Activated CD4-positive, alpha-beta T cell treated with anti-CD3 and anti-CD28 coated beads, Interleukin-2, amount 50 U/mL, for 16 hours (primary cell): ENCODE results near the gene MAML3.
A peak's percentile ranks its signal among the peaks of the same experiment; 100 is the strongest.

Experiments
- DNase-seq: peaks from one replicate; pipeline ENCODE4 v3.0.0-alpha.2; 2020

The MAML3 gene

DNA sequence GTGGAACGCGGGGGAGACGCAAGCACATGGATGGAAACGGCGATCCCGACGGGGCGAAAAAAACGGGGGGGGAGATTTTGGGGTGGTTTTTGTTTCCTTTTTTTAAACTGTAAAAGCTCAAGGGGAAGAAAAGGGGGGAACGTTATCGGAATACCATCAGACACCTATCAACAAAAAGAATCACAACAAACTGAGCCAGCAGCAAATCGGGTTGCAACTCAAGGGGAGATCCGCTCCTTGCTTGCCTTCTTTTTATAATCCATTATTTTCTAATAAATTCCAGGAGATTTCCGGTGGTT lies 616 bp downstream of the MAML3 start:
- DNase-seq: no peak

DNA sequence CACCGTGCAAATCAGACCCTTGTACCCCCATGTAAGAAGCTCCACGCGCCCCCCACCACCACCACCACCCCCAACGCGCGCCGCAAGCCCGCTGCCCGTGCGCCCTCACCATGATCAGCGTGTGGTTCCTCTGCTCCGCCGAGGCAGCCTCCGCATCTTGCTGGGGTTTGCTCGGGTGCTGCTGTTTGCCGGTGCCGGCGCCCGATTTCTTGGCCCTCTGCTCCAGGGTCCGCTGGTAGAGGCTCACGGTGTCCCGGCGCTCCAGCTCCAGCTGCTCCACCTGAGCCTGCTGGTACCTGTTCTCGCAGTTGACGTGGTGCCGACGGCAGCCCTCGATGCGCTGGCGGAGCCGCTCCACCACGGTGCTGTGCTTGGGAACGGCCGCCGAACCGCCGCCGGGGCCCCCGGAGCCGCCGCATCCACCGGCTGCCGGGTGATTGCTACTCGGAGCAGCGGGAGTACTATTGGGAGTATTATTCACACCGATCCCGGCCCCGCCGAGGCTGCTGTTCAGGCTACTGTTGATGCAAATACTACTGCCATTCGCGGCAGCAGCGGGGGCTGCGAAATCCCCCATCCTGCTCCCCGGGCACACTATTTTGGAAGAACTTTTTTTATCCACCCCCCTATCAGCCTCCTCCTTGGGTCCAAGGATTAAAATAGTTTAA lies 1.1 kb downstream of the MAML3 start:
- DNase-seq: peak; percentile 12

DNA sequence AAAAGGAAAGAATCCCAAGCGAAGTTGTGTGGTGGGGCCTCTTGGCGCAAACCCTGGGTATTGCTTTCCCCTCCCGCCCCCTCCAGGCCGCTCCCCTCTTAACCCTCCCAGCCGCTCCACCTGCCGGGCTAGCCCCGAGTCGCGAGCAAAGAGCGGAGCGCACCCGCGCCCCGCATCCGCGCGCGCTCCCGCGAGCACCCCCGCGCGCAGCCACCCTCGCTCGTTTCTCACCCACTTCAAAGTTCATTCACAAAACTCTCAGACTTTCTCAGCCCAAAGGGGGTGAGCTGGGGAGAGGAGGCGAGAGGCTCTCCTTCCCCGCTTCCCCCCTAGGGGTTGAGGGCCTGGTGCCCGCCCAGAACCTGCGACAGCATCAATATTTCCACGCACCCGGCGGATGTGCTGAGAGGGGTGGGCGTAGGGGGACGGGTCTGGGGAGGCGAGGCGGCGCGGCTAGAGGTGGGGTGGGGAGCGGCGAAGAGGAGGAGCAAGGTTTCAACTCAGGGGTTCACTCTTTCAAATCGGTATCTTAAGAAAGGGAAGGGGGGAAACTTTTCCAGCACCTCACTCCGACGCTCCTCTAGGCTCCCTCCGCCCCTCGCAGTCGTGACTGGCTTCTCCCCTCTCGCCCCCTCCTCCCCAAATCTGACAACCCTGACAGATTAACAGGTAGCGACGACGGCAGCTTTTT lies 1.8 kb downstream of the MAML3 start:
- peak; percentile 39 for DNase-seq

DNA sequence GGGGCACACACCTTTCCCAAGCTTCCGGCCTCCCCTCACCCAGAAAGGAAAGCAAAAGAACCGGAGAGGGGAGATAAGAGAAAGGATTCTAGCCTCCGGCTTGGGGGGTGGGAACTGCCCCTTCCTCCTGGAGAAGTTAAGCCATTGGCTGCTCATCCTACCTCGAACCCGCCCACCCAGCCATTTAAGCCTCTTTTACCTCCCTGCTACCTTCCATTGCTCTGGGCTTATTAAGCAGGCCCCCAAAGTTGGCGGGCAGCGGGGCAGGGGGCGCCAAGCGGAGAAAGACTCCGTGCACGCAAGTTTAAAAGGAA lies 2.3 kb downstream of the MAML3 start:
- DNase-seq: peak; percentile 42

DNA sequence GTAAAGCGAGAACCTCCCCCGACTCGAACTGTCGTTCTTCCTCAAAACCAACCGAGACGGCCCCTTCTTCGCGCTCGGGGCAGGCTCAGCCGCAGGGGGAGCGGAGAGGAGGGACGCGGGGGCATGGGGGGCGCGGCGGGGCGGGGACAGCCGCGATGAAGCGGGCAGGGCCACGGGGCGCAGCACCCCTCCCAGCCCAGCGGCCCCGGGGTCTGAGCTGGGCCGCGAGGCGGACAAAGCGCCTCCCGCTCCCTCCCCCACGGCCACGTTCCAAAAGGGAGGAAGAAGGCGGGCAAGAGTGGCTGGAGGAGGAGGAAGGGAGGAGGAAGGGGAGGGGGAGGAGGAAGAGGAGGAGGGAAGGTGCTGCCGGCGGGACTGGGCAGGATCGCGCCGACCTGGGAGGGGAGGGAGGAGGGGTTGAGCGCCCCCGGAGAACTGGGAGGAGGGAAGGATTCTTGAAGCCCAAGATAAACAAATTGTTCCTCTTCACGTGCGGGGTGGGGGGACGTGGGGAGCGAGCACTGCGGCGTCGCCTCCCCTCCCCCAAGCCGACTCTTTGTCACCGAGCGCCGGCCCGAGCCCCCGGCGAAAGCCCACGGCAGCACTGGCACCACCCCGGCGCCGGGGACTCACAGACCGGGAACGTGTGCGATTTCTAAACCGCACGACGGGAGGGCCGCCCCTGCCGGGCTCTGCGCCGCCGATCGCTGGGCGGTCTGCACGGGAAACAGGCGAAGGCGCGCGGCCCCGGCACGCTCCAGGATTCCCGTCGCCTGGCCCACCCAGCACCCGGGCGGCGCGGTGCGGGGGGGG lies 2.9 kb downstream of the MAML3 start:
- peak; percentile 41 for DNase-seq

DNA sequence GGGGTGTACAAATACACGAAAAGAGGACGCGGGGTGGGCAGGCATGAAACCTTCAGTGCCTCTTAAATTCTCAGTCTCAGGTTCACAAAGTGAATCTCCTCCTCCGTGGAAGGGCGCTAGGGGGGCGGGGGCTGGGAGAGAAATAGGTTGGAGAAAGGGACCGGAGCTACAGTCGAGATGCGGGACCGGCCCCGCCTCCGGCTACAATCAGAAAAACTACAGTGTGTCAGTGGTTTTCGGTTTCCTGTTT lies 3.4 kb downstream of the MAML3 start:
- DNase-seq: peak; percentile 71

DNA sequence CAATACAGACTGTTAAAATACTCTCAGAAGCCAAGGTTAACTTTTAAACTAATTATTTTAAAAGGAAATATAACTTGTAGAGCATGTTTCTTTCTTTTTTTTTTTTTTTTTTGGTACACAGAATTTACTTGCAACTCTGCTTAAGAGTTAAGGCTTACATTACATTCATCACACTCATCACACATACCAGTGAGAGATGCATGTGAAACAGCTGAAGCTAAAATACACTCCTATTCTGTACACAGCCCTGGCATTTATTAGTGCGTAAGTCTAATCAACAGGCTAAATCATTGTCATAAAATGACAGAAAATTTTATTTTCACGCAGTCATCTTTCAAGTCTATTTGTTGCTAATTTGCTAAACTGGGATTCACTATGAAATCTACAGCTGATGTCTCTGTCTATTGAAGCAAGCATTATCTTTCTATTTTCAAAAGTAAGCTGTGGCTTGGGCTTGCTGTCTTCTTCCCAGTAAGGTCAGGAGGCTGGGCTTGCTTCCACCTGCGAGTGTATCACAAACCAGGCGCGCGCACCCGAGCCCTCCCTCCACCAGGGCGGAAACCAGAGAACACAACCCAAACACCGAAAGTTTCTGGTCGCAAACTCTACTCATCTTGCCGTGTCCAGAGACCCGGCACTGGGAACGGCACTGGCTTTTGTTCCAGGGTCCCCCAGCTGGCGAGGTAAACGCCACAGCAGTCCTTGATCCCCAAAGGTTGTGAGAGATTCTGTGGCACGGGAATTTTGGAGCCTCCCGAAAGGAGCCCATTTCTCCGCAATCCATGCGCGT lies 3.9 kb downstream of the MAML3 start:
- peak; percentile 55 for DNase-seq

DNA sequence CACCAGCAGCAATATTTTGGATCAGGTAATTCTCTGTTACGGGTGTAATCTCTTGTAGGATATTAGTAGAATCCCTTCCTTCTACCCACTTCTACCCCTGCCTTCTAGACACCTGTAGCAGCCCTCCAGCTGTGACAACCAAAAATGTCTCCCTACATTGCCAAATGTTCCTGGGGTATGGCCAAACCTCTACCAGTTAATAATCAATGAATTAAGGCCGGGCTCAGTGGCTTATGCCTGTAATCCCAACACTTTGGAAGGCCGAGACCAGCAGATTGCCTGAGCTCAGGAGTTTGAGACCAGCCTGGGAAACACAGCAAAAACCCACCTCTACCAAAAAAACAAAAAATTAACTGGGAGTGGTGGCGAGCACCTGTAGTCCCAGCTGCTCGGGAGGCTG lies 9.9 kb downstream of the MAML3 start:
- no peak for DNase-seq

DNA sequence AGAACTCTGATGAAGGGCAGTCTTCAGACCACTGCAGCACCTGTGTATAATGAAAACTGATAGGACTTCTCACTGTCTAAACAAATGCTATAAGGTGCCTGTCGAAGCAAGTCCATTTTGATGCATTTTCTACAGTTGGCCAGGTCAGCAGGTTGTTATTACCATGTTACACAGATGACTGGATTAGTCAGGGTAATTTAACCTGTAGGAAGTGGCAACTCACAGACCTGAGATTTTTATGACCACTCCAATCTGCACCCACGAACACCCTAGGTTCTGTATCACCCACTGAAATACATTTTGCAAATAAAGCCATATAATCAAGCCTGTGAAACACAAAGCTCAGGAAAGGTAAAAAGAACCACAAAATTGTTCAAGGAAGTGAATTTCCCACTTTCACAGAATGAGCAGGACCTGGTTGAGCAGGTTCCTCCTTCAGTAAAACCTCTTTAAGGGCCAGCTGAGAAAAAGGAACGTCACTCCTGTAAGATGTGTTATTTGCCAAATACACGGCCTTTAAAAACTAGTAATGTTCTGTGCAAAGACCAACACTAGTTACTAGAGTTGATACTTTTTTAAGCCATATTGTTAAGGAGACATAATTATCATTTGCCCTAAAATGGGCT lies 12.7 kb downstream of the MAML3 start:
- no peak for DNase-seq

DNA sequence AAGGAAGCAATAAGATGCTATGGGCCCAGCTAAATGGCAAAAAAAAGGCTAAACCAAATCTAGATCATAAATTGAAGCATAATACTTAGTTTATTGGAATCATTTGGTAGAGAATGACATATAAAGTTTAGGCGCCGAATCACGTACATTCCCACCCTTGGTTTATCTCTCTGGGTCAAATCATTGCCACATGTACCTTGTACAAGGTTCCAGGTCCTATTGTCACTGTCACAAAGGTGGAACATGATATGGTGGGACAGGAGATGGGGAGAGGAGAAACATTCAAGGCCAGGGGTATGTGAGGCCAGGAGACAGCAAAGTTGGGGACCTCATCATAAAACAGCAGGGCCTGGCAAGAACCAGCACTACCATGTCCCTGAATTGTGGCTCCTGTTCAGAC lies 13.4 kb downstream of the MAML3 start:
- no peak for DNase-seq

DNA sequence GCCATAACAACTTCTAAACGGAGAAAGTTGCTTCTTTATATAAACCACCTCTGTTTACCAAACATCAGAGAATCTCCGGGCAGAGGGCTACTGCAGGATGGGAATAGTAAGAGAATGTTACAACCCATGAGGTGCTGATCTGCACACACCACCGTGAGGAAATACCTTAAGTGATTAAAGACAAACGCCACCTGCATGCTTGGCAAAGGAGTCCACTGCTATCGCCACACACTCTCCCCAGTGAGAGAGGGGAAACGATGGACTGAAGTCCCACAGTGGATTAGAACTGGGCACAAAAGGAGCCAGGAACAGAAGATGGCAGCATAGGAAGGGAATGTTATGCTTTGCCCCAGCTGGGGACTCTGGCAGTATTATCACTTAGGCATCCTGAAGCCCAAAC lies 15.6 kb downstream of the MAML3 start:
- no peak for DNase-seq

DNA sequence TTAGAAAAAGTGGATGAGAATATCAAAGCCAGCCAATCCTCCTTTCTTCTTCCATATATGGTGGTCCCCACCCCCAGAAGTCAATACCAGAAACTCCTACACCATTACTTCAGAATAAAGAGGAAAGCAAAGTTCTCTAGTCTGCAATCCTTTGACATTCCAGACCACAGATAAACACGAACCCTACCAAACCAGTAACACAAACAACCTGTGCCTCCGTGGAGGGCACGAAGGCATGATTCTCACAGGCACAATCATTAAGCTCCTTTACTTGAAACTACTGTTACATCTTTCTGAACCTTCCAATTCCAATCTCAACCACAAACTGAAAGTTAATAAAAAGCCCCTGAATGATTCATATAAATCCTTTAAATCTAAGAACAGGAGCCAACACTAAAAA lies 16.3 kb downstream of the MAML3 start:
- no peak for DNase-seq

DNA sequence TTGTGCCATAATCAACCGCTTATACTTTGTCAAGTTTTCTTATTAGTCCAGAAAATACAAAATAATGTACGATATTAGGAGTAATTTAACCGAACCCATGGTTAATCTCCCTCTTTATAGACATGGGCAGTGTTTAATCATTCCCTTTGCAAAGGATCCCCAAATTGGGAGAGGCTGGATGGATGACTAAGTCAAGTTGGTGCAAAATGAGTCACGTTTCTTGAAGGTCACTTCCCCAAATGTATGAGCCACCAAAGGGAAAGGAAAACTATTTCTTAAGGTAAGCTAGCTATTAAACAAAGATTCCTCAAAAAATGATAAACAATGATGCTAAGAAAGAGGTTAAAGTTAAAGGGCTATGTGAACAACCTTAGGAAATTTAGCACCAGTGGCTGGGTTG lies 17.5 kb downstream of the MAML3 start:
- DNase-seq: no peak

DNA sequence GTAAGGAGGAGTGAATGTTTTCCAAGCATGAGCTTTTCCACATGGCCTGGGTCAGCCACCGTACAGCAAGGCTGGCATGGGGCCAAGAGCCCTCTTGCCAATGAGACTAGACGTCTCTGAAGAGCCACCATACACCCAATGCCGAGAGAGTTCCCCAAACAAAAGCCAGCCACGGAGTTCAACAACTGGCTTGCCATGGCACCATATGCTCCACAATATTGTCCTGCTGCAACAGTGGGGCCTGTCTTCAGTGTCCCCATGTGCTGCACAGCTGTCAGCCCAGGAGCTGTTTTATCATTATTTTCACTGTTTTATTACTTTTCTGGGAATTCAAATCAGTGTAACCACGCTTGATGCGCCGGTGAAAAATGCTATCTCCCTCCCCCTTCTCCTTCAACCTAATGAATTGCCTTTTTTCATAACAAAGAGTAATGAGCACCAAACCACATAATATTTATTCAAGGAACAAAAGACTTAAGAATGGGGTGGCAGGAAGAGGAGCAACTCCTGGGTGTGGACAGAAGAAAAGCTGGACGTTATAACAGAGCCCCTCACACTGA lies 18.4 kb downstream of the MAML3 start:
- no peak for DNase-seq

DNA sequence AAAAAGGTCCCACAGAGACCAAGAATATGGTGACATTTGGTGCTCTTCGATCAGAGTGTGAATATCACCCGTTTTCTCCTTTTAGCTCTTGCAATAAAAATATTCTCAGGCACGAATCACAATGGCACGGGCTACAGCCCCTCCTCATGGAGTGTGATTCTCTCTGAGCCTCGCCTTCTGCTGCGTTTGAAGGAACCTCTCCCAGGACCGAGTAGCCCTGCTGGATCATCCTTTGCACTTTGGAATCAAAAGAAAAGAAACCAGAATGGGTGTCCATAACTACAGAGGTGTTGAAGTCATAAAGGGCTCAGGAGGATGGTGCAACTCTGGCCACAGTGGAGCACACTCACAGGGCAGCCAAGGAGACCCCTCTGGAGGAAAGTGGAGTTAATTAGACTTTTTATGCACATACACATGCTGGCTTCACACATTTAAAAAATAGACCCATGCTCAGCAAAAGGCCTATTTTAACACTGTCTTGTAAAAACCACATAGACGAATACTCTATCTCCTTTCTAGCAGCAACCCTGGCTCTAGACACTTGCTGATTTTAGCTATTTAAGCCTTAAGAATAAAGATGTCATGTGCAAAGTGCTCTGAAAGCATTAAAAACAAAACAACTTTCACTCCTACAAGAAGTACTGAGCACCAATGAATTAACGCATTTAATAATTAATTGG lies 19.1 kb downstream of the MAML3 start:
- DNase-seq: no peak

DNA sequence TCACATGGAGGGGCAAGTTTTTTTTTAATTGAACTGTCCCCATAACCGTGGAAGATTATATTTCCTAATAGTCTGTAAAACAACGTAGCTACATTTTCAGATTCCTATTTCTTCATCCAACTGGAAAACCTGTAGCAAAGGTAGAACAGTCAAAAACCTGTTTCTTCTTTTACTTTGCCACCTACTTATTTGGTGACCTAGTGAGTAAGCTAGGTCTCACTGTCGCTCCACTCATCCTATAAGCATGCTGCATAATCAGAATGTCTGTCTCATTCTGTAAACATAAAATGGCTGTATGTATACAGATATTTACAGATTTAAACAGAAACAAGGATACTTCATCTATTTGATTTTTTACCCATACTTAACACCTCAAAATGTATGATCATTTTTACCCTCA lies 20.4 kb downstream of the MAML3 start:
- DNase-seq: no peak

DNA sequence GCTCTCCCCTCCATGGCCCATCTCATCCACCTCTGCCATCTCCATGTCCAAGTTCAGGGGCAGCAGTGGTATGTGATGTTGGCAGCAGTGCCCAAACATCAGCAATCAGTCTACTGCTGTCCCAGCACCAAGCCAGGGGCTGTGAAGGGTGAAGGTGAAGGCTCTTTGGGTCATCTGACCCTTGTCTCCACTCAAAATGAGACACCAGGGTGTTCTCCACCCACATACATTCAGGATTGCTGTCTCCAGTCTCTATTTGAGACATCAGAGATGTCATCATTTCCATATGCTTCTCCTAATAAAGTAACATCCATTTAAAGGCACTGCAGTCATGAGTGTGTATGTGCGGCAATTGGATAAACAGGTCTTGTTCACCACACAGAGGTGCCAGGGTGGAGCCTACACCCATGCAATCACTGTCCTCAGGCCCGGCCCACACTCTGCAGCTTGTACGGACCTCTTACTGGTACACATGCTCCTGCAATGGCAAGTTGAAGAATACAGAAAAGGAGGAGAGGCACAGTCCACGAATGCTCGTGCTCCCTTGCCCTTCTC lies 22.2 kb downstream of the MAML3 start:
- DNase-seq: no peak

DNA sequence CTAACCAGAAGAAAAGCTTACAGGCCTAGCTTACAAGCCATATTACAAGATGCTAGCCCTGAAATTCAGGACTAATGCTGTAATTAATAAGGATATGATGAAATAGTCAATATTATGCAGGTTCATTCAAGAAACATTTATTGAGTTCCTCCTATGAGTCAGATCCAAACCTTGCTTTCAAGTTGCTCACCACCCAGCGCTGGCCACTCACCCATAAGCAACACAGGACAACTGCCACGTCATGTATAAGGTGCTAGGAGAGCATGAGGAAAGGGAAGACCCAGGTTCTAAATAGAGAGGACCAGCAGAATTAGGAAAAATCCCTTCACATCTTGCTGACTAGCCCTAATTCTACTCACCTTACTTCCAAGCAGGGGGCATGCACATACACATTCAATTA lies 23.3 kb downstream of the MAML3 start:
- DNase-seq: no peak

DNA sequence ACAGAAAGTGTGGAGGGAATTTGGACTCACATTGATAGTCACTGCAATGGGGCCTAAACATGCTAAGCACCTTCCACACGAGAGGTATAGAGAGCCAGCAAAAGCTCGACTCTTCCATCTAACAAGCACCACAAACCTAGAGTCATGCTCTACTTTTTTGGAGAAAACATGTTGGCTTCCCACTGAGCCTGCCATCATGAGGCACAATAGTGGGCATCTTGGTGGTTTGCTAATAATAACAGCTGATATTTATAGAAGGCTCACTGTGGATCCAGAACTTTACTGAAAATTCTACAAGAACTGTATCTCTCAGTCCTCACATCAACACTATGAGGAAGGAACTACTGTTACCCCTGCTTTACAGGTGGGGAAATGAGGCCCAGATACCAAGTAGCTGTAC lies 26.6 kb downstream of the MAML3 start:
- DNase-seq: no peak

DNA sequence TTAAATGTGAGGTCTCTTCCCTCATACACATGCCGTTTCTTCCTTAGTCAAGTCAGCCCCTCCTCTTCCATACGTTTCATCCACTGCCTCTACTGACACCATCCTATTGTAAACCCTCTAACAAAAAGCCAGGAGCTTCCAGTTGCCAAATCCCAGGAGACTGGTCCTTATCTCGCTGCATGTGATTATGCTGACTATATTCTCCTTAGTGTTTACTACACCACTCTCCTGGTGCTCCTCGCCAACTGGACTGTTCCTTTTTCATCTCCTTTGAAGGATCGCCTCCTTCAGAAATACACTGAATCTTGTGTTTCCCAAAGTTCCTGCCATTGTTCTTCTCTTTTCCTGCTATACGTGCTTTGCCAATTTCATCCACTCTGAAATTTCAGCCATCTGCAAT lies 27.7 kb downstream of the MAML3 start:
- DNase-seq: no peak

DNA sequence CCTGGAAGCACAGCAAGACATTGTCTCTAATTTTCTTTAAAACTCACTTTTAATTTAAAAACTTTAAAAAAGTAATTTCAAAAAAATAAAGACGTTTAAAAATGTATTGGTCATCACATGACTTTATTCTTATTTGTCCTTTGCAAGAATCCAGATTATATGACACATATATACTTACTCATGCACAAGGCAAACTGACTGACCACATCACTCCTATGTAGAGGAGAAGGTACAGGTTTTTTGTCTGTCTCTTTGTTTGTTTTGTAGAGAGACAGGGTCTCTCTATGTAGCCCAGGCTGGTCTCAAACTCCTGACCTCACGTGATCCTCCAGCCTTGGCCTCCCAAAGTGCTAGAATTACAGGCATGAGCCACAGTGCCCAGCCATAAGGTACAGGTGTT lies 28.6 kb downstream of the MAML3 start:
- no peak for DNase-seq

DNA sequence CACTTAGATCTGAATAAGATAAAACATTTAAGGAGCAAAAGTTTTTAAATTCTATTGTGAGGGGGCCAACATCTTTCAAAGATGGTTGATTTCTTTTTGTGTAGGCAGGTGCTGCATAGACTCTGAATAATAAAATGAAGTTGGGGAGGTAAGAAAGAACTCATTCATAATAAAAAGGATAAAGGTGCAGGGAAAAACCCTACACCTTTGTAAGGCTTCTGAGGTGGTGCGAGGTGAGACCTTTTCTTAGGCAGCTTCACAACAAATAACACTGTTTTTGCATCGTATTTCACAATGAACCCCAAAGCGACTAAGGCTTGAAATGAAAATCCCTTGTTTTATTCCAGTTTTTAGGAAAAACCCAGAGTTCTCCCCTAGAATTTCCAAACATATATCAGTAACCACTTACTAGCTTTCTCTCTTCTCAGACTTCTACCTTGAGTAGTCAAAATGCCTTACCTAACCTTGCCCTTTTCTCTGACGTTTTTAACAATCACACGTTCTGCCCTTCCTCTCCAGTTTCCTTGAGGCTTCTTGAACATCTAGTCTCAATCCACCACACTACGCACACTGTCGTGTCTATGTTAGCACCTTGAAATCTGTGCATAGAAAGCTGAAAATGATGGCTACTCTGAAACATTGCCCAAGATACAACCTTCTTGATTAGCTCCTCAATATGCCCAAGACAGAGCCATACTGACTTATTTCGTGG lies 30.2 kb downstream of the MAML3 start:
- no peak for DNase-seq
